Body of pancreas (tissue), 4 donors: ENCODE data around the gene NPAS2. TPM values are rescaled to one million over a fixed set of nuclear protein-coding genes. Genes with fewer than 3 reads are reported as not detected.

ENCODE experiments used
- ATAC-seq: fragments of 150-250 bp; one replicate; pipeline ENCODE4 v1.9.1; 2016
- DNase-seq, 4 donors: peaks; one replicate each; pipeline ENCODE4 v3.0.0-alpha.2; 2019
- H3K27ac ChIP-seq, 4 donors: fragments of 200-600 bp; sonication (generic); 1 replicate in 3 of 4; 2 replicates in 1 of 4; pipeline versions ENCODE4 v1.5.1 to v1.6.1; 2016 to 2019; ENCODE audit warnings: mild to moderate bottlenecking in 1 of 4, mixed read lengths in 1 of 4, moderate library complexity in 1 of 4
- H3K27me3 ChIP-seq, 2 donors: fragments of 200-600 bp; sonication (generic); one replicate each; pipeline ENCODE4 v1.6.0; 2016; ENCODE audit warnings: mild to moderate bottlenecking in 1 of 2
- H3K36me3 ChIP-seq, 2 donors: fragments of 200-600 bp; sonication (generic); replicated peaks in 1 of 2; 2 replicates each; pipeline ENCODE4 v1.5.1; 2016; ENCODE audit warnings: low read depth in 2 of 2; ENCODE audit not compliant: insufficient read depth in 1 of 2
- H3K4me1 ChIP-seq: fragments of 200-600 bp; sonication (generic); one replicate; pipeline ENCODE4 v1.6.0; 2016
- H3K4me3 ChIP-seq, 2 donors: fragments of 200-600 bp; sonication (generic); 1 replicate in 1 of 2; 2 replicates in 1 of 2; pipeline ENCODE4 v1.5.1; 2016 to 2019
- H3K9me3 ChIP-seq, 3 donors: fragments of 200-600 bp; sonication (generic); 1 replicate in 2 of 3; 2 replicates in 1 of 3; pipeline ENCODE4 v1.5.1; 2016
- CTCF ChIP-seq, 7 experiments: fragments of 450-650 bp in 4 of 7; fragments of 200-600 bp in 3 of 7; sonication (generic) in 3 of 7; IDR thresholded peaks; one replicate each; pipeline ENCODE4 v1.5.1; 2016 to 2019; ENCODE audit warnings: antibody characterized with exemption in 7 of 7
- POLR2A ChIP-seq, 3 donors: fragments of 450-650 bp; IDR thresholded peaks; one replicate each; pipeline ENCODE4 v1.6.1; 2016; ENCODE audit warnings: antibody characterized with exemption in 3 of 3, mild to moderate bottlenecking in 2 of 3
- WGBS, 2 donors: methylation state at CpG; one replicate each; pipeline ENCODE4 v1.1.5; 2017; 5-methylcytosine and 5-hydroxymethylcytosine counted together
- intact Hi-C: fragments of 100-400 bp; cut with DNase I; formaldehyde crosslinking; loops from one replicate; pipeline ENCODE4 v1.15.1; 2023
- total RNA-seq, 2 donors: library from RNA; depleted of rRNA; stranded (reverse); fragments of >200 nt; gene quantifications; one replicate each; pipeline ENCODE4 v1.1.0, GENCODE V29; 2016

Gene NPAS2
- 10 to 100 TPM; 32.7 to 51.7 TPM for total RNA-seq

GRCh38 chr2:100819370-100820272 is at the start of gene NPAS2:
Gene NPAS2, plus strand, starts transcription at chr2:100820139. Its CDS starts 84,616 bp downstream, at chr2:100904755.
- H3K4me3 ChIP-seq: peak within 1 kb of the TSS; percentile 62 to 88
- TF ChIP-seq CTCF (IDR thresholded peaks at IDR 0.05) (no peak), POLR2A (IDR thresholded peaks at IDR 0.05) (peak in 1 of 3 donors; percentile 37)
- intact Hi-C loops: loop anchor here (10.0 kb wide), 1 partner anchor 75 kb away; no protein-coding TSS in a partner anchor
- H3K9me3 ChIP-seq: no peaks in the 10 kb centered on the region
- H3K27me3 ChIP-seq: no peaks in the 10 kb centered on the region
- peaks cover 48% of the 10 kb centered on the region for H3K4me1 ChIP-seq
- H3K27ac ChIP-seq: peak within 1 kb of the TSS; percentile 76 to 90 (median 83)
- DNase-seq (peak; percentile 53 to 69 (median 66)), ATAC-seq (peak; percentile 69)
- H3K36me3 ChIP-seq: no peaks in the 10 kb centered on the region
- WGBS, 2 donors: 0% methylated on average over 15 to 64 of the region's 91 CpGs

GRCh38 chr2:100771125-100771524 is 48.8 kb upstream of the NPAS2 start:
- no peak overlapping the region for H3K4me3 ChIP-seq
- no peaks in the 10 kb centered on the region for H3K9me3 ChIP-seq
- no peaks in the 10 kb centered on the region for H3K27me3 ChIP-seq
- no peaks in the 10 kb centered on the region for H3K4me1 ChIP-seq
- no peak overlapping the region for H3K27ac ChIP-seq
- no peaks in the 10 kb centered on the region for H3K36me3 ChIP-seq
- no peak for DNase-seq
- intact Hi-C loops: no loop called here
- 88 to 93% methylated on average over 4 of the region's 4 CpGs for WGBS, 2 donors
- TF ChIP-seq CTCF (IDR thresholded peaks at IDR 0.05) (no peak), POLR2A (IDR thresholded peaks at IDR 0.05) (no peak)
- no peak for ATAC-seq

- H3K4me1 ChIP-seq: no peaks in the 10 kb centered on the region
- no peak for DNase-seq
- no peak for ATAC-seq
- H3K27me3 ChIP-seq: no peaks in the 10 kb centered on the region
- no peak overlapping the region for H3K4me3 ChIP-seq
- H3K36me3 ChIP-seq: no peaks in the 10 kb centered on the region
- intact Hi-C loops: no loop called here
- no peak for TF ChIP-seq CTCF (IDR thresholded peaks at IDR 0.05)
- no peak overlapping the region for H3K27ac ChIP-seq
- 83 to 89% methylated on average over 4 of the region's 4 CpGs for WGBS, 2 donors
- H3K9me3 ChIP-seq: no peaks in the 10 kb centered on the region
These were observed 46.4 kb upstream of the NPAS2 start for GRCh38 chr2:100773538-100773937.

- no peak for TF ChIP-seq POLR2A (IDR thresholded peaks at IDR 0.05)
- no peak for TF ChIP-seq CTCF (IDR thresholded peaks at IDR 0.05)
- intact Hi-C loops: no loop called here
- ATAC-seq: no peak
These were observed 43.5 kb upstream of the NPAS2 start for GRCh38 chr2:100776445-100776844.

More at GRCh38 chr2:100776445-100776844, 43.5 kb upstream of the NPAS2 start:
- DNase-seq: no peak
- H3K4me3 ChIP-seq: no peak overlapping the region
- H3K36me3 ChIP-seq: no peaks in the 10 kb centered on the region
- H3K9me3 ChIP-seq: no peaks in the 10 kb centered on the region
- peaks cover 6% of the 10 kb centered on the region for H3K4me1 ChIP-seq
- H3K27me3 ChIP-seq: no peaks in the 10 kb centered on the region
- no peak overlapping the region for H3K27ac ChIP-seq
